Activated CD4-positive, alpha-beta T cell treated with anti-CD3 and anti-CD28 coated beads, Interleukin-2, amount 50 U/mL, for 4 hours (primary cell): ENCODE results near the gene BICD1.

Experiments
- DNase-seq, 2 experiments: peaks; one replicate each; pipeline ENCODE4 v3.0.0-alpha.2; 2020

The BICD1 gene

GRCh38 chr12:32418903-32419519, 312.4 kb downstream of the BICD1 start:
- DNase-seq: no peak

GRCh38 chr12:32419520-32419960, 312.9 kb downstream of the BICD1 start:
- DNase-seq: no peak

- no peak for DNase-seq
Observed at GRCh38 chr12:32420356-32420755, 313.7 kb downstream of the BICD1 start.

GRCh38 chr12:32423559-32423958, 316.9 kb downstream of the BICD1 start:
- no peak for DNase-seq

- no peak for DNase-seq
Observed at GRCh38 chr12:32431025-32431424, 324.4 kb downstream of the BICD1 start.
